Measurements from ENCODE around the gene NACC2.

NACC2 gene

GRCh38 chr9:136059321-136059791, 35.7 kb downstream of the NACC2 start:
- in situ Hi-C loops (cut with MboI; ENCODE audit: low sequenced_read_pairs), result no loop called here

- in situ Hi-C loops (cut with MboI; ENCODE audit: low sequenced_read_pairs), result no loop called here
Observed at GRCh38 chr9:136058801-136059302, 36.2 kb downstream of the NACC2 start.

GRCh38 chr9:136058084-136058483, 37.0 kb downstream of the NACC2 start:
- in situ Hi-C loops (cut with MboI; ENCODE audit: low sequenced_read_pairs), result no loop called here

- in situ Hi-C loops (cut with MboI; ENCODE audit: low sequenced_read_pairs), result no loop called here
Observed at GRCh38 chr9:136057236-136058081, 37.6 kb downstream of the NACC2 start.

DNA sequence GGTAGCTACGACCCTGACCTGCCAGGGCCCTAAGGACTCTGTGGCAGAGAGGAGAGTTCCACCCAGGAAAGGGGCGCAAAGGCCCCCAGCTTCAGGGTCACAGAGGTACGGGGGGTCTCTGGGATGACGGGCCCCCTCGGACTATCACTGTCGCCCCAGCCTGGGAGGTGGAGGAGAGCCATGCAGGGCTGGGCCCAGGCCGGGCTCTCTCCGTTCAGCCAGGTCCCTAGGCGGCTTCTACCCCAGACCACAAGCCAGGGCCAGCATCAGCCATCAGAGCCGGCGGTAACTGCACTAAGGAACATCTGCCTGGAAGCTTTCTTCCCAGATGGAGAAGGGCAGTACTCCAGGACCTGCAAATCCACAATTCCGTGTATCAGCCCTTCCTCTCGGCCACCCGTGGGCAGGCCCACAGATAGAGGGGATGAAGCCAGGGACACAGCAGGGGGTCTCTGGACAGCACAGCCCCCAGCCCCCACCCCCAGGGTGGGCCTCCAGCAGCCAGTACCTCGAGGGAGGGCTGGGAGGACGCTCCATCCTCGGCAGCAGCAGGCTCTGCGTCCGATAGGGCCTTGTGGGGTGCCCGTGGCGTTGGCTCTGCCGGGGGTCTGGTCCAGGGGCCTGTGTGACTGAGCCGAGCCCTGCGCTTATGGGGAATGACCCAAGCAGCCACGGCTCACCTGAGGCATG, 38.4 kb downstream of the NACC2 start:
- in situ Hi-C loops (cut with MboI; ENCODE audit: low sequenced_read_pairs), result no loop called here

- in situ Hi-C loops (cut with MboI; ENCODE audit: low sequenced_read_pairs), result no loop called here
Observed at GRCh38 chr9:136055715-136056545, 39.2 kb downstream of the NACC2 start.

DNA sequence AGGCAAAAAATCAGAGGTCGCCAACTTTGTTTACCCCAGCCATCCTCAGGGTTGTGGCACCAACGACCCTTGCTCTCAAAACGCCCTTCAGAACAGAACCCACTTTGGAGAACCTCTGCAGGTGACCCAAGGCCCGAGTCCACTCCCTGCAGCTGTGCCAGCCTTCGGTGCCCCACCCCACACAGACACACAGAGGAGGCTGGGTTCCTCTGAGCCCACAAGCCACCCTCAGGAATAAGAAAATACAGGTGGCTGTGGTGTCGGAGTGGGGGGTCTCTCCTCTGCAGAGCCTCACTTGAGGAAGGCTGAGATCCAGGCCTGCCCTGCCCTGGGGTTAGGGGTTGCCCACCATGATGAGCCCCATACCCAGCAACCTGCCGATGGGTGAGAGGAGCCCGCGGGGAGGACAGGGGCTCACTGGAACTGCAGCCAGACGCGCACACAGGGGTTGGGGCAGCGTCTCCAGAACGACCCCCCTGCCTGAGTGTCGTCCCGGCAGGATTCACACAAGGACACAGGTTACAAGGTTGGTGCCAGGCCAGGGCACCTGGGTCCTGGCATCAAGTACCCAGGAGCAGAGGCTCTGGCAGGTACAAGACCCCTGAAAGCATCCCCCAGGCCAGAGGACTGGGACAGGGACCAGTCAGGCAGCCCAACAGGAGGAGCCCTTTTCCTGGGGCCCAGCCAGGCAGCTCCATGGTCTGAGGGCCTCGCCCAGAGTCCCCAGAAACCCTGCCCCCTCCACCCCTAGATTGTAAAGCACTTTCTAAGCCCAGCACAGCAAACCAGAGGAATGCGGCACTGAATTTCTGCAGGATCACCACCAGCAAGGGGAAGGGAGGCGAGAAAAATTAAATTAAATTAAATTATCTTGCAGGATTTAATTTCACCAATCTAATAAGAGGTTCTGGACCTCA, 40.0 kb downstream of the NACC2 start:
- in situ Hi-C loops (cut with MboI; ENCODE audit: low sequenced_read_pairs), result no loop called here

- in situ Hi-C loops (cut with MboI; ENCODE audit: low sequenced_read_pairs), result no loop called here
Observed at GRCh38 chr9:136054146-136054545, 40.9 kb downstream of the NACC2 start.

DNA sequence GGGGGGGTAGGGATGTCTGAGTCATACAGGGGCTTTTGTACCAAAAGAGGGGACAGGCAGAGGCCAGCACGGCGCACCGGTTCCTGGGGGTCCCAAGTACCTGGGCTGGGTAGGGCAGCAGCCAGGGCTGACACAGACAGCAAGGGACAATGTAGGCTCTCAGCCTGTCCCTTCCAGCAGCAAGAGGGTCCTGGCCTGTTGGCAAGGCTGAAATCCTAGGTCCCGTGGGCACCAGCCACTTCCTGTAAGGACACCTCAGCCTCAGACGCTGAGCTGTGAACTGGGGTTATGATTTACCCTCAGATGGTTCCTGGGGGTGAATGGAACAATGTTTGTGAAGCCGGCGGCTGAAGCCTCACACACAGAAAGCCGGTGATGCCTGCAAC, 41.3 kb downstream of the NACC2 start:
- in situ Hi-C loops (cut with MboI; ENCODE audit: low sequenced_read_pairs), result no loop called here

DNA sequence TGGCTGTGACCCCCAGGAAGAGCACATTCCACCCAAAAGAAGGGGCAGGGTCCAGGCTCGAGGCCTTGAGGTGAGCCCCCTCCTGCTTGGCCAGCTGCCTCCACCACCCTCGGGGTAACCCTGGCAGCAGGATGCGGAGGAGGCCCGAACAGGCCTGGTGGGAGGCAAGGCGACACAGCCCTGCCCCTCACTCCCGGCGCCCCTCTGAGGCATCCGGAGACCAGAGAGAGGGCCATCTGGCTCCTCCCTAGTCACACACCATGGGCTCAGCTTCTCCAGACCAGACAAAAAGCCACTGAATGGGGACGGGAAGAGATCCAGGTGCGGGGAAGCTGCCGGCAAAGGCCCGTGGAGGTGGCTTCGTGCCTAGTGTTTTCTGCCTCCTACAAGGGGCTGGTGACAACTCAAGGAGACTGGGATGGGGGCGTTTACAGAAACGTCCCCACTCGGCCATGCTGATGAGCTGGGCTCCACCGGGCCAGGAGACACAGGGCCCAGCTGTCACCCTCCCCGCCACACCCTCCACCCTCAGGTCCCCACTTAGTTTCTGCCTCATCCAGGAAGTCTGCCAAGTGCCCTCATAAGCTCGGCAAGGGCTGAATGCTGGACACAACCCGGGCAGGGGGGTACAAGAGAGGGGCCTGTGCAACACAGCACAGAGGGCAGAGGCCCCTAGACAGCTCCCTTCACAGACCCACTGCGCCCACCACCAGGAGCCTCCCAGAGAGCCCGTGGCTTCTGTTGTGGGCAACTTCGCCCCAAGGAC, 41.9 kb downstream of the NACC2 start:
- in situ Hi-C loops (cut with MboI; ENCODE audit: low sequenced_read_pairs), result no loop called here

- in situ Hi-C loops (cut with MboI; ENCODE audit: low sequenced_read_pairs), result no loop called here
Observed at GRCh38 chr9:136052472-136052880, 42.6 kb downstream of the NACC2 start.

DNA sequence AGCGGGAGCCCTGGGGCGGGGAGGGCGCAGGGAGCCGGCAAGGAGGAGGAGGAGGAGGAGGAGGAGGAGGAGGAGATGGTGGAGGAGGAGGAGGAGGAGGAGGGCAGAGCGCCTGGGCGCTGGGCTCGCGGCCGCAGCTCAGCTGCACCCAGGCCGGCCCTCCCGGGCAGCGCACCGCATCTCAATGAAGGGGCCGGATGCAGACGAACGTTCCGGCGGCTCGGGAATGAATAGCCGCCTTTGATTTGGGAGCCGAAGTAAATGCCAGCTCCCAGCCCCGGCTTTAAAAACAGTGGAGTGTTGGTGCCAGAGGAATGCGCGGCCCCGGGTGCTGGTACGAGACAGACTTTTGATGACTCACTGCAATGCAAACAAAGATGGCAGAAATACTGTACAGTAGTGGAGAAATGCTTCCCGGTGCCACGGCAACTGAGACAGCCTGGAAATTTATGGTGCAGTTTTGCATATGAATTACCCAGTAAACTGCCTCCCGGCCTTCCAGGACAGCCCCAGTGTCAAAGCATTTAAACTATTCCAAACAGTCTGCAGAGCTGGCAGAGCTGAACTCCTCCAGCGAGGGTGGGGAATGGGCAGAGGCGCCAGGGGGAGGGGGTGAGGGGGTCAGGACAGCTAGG, 43.1 kb downstream of the NACC2 start:
- in situ Hi-C loops (cut with MboI; ENCODE audit: low sequenced_read_pairs), result no loop called here

GRCh38 chr9:136051453-136051836, 43.6 kb downstream of the NACC2 start:
- in situ Hi-C loops (cut with MboI; ENCODE audit: low sequenced_read_pairs), result no loop called here

DNA sequence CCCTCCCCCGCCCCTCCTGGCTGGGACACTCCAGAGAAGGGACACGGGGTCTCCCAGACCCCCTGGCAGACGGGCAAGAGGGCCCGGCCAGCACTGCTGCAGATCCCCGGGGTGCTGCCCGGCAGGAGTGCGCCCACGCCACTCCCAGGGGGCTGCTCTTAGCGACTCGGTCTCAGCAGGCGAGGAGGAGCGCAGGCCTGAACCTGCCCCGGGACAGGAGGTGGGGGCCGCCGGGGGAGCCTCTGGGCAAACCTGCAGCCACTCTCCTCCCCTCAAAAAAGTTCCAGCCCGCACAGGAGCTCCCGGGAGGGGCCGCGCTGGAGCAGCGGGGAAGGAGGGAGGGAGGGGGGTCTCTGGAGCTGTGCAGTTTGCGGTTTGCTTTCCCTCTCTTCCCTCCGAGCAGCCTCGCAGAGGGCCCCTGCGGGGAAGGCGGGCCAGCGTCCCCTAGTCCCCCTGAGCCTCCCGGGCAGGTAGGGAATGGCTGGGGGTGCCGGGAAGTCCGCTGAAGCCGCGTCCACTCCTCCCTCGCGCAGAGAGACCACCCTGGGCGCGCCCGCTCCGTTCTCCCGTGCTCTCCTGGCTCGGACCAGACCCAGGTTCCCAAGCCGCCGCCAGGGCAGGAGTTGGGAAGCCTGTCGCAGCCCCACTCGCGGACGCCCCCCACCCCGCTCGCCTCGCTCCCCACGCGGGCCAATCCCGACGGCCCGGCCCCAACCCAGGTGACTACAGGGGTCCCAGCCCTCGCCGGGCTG, 44.2 kb downstream of the NACC2 start:
- in situ Hi-C loops (cut with MboI; ENCODE audit: low sequenced_read_pairs), result no loop called here

DNA sequence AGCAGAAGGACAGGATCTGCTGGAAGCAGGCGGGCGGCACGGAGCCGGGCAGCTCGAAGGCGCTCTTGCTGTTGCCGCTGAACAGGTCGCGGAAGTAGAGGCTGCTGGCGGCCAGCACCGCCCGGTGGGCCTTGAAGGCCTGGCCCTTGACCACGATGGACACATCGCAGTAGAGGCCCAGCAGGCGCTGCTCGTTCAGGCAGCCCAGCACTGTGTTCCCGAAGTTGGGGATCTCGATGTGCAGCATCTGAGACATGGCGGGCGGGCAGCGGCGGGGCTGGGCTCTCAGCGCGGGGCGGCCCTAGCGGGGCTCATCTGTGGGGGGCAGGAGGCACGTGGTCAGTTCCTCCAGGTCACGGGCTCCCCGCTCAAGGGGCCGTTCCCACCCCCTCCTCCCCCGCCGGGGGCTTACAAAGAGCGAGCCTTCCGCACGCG, 44.8 kb downstream of the NACC2 start:
- in situ Hi-C loops (cut with MboI; ENCODE audit: low sequenced_read_pairs), result no loop called here

GRCh38 chr9:136049491-136050265, 45.4 kb downstream of the NACC2 start:
- in situ Hi-C loops (cut with MboI; ENCODE audit: low sequenced_read_pairs), result no loop called here

All from HL-60/S4 treated with retinoic acid at 250 ng/mL for 4 days and 3 days (cell line).